GM23338 (cell line): ENCODE measurements around the gene RCVRN. TPM values are rescaled to one million over a fixed set of nuclear protein-coding genes. Genes with fewer than 3 reads are reported as not detected.

ENCODE experiments used
- ATAC-seq: fragments of 200-7000 bp; cut with Tn5 transposase; 3 replicates; pipeline ENCODE4 v1.9.1; 2020
- DNase-seq: peaks from one replicate; pipeline ENCODE4 v3.0.0-alpha.2; 2015; ENCODE audit warnings: low spot score
- H2AFZ ChIP-seq: fragments of 200-600 bp; sonication (generic); 2 replicates; pipeline ENCODE4 v1.8.0; 2016; ENCODE audit warnings: antibody characterized with exemption, mild to moderate bottlenecking, moderate library complexity
- H3F3A ChIP-seq: fragments of 200-600 bp; sonication (generic); replicated peaks from 2 replicates; pipeline ENCODE4 v1.8.0; 2017; ENCODE audit warnings: antibody characterized with exemption, mixed run types, low read depth
- H3K27ac ChIP-seq: fragments of 200-600 bp; sonication (generic); 2 replicates; pipeline ENCODE4 v1.6.1; 2016; ENCODE audit warnings: low read depth
- H3K27me3 ChIP-seq: fragments of 200-600 bp; sonication (generic); 2 replicates; pipeline ENCODE4 v1.8.0; 2016; ENCODE audit warnings: mild to moderate bottlenecking, mixed run types, moderate library complexity; ENCODE audit not compliant: insufficient read depth
- H3K36me3 ChIP-seq: fragments of 200-600 bp; sonication (generic); 2 replicates; pipeline ENCODE4 v1.8.0; 2016; ENCODE audit warnings: mild to moderate bottlenecking; ENCODE audit not compliant: insufficient read depth
- H3K4me1 ChIP-seq: fragments of 200-600 bp; sonication (generic); 2 replicates; pipeline ENCODE4 v1.8.0; 2016; ENCODE audit warnings: mild to moderate bottlenecking, moderate library complexity; ENCODE audit not compliant: insufficient read depth
- H3K4me2 ChIP-seq: fragments of 200-600 bp; sonication (generic); 2 replicates; pipeline ENCODE4 v1.7.1; 2017; ENCODE audit warnings: mixed run types
- H3K4me3 ChIP-seq: fragments of 200-600 bp; sonication (generic); 2 replicates; pipeline ENCODE4 v1.6.1; 2016; ENCODE audit warnings: mixed run types
- H3K79me2 ChIP-seq: fragments of 200-600 bp; sonication (generic); replicated peaks from 2 replicates; pipeline ENCODE4 v1.8.0; 2017; ENCODE audit warnings: mild to moderate bottlenecking; ENCODE audit not compliant: insufficient read depth
- H3K9me2 ChIP-seq: fragments of 200-600 bp; sonication (generic); 2 replicates; pipeline ENCODE4 v1.8.0; 2017; ENCODE audit not compliant: insufficient read depth
- H4K20me1 ChIP-seq: fragments of 200-600 bp; sonication (generic); replicated peaks from 2 replicates; pipeline ENCODE4 v1.8.0; 2017; ENCODE audit warnings: mild to moderate bottlenecking; ENCODE audit not compliant: insufficient read depth
- H3K27ac Mint-ChIP-seq: 2 replicates; pipeline ENCODE4 v1.8.0; 2020; ENCODE audit warnings: inconsistent platforms, mild to moderate bottlenecking, moderate library complexity, mixed read lengths
- H3K27me3 Mint-ChIP-seq: 3 replicates; pipeline ENCODE4 v1.8.0; 2022; ENCODE audit warnings: low read depth, mild to moderate bottlenecking, moderate library complexity, mixed read lengths, inconsistent platforms; ENCODE audit not compliant: insufficient read depth, poor library complexity
- H3K36me3 Mint-ChIP-seq: 3 replicates; pipeline ENCODE4 v1.8.0; 2021; ENCODE audit warnings: low read depth, mild to moderate bottlenecking, inconsistent platforms, moderate library complexity, mixed read lengths
- H3K4me1 Mint-ChIP-seq: 3 replicates; pipeline ENCODE4 v1.8.0; 2020; ENCODE audit warnings: mild to moderate bottlenecking, inconsistent platforms, mixed read lengths
- H3K4me3 Mint-ChIP-seq: 3 replicates; pipeline ENCODE4 v1.8.0; 2021; ENCODE audit warnings: moderate library complexity, mild to moderate bottlenecking, inconsistent platforms, mixed read lengths
- H3K9me3 Mint-ChIP-seq: 3 replicates; pipeline ENCODE4 v1.8.0; 2020; ENCODE audit warnings: moderate library complexity, mild to moderate bottlenecking, inconsistent platforms, mixed read lengths
- CREB1 ChIP-seq: fragments of 250-450 bp; sonication (Bioruptor Pico); IDR thresholded peaks from 2 replicates; pipeline ENCODE4 v1.5.0; 2020; ENCODE audit warnings: low read depth, mild to moderate bottlenecking, moderate library complexity
- EZH2 ChIP-seq: fragments of 200-600 bp; sonication (generic); IDR thresholded peaks from one replicate; pipeline ENCODE4 v1.8.0; 2017; ENCODE audit warnings: antibody characterized with exemption, mild to moderate bottlenecking, low read depth; ENCODE audit not compliant: unreplicated experiment
- JUNB ChIP-seq: IDR thresholded peaks from one replicate; pipeline ENCODE4 v1.6.1; 2016; ENCODE audit warnings: antibody characterized with exemption; ENCODE audit not compliant: unreplicated experiment
- NANOG ChIP-seq: IDR thresholded peaks from 2 replicates; pipeline ENCODE4 v1.6.1; 2016; ENCODE audit warnings: antibody characterized with exemption, borderline replicate concordance
- POLR2AphosphoS5 ChIP-seq: IDR thresholded peaks from 2 replicates; pipeline ENCODE4 v1.6.1; 2016; ENCODE audit warnings: antibody characterized with exemption, low read depth
- STAT1 ChIP-seq: IDR thresholded peaks from one replicate; pipeline ENCODE4 v1.6.1; 2016; ENCODE audit warnings: antibody characterized with exemption; ENCODE audit not compliant: unreplicated experiment
- ZNF331 ChIP-seq: fragments of 250-450 bp; sonication (Bioruptor Pico); IDR thresholded peaks from 2 replicates; pipeline ENCODE4 v1.5.0; 2020; ENCODE audit warnings: low read depth, mild to moderate bottlenecking, moderate library complexity
- polyA plus RNA-seq: library from polyadenylated mRNA; unstranded; fragments of >200 nt; fragmentation: Nextera tagmentation; extraction: Ambion mirVana; gene quantifications from 2 replicates; pipeline ENCODE4 v1.2.1, GENCODE V29; 2016
- total RNA-seq: library from RNA; depleted of rRNA; stranded (reverse); fragments of >200 nt; shearing (Covaris generic); gene quantifications from 2 replicates; pipeline ENCODE4 v1.2.3, GENCODE V29; 2014
- TF ChIP-seq, protein P1 (sequence below): IDR thresholded peaks from 2 replicates; pipeline ENCODE4 v1.6.1; 2016; ENCODE audit warnings: antibody characterized with exemption
- TF ChIP-seq, protein P2 (sequence below): fragments of 250-450 bp; sonication (Bioruptor Pico); IDR thresholded peaks from 2 replicates; pipeline ENCODE4 v1.5.0; 2020; ENCODE audit warnings: mild to moderate bottlenecking, moderate library complexity

The RCVRN gene
- total and polyA plus RNA-seq, 2 experiments from 2014 or later = not detected

DNA sequence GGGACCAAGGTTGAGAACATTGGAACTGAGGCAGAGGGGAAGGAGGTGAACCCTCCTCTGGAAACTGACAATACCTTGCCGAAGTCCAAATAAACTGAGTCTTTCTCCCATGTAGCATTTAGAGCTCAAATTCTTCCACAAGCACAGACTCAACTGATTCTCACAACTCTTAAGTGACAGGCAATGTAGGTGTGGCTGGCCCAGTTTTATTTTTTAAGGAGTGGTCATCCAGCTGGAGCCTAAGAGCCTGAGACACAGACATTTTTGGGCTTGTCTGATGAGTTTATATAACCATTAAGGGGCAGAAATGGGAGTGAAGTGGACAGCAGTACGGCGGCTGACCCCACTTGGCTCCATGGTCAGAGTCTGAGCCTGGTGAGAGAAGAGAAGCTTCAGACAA is 10.8 kb downstream of the RCVRN start:
- Mint-ChIP-seq H3K36me3 (no peaks in the 10 kb centered on the region; the same call in 2 of the 3 replicates), H3K27ac (no peak overlapping the region), H3K9me3 (no peaks in the 10 kb centered on the region), H3K27me3 (peaks cover 9% of the 10 kb centered on the region), H3K4me1 (peaks cover 4% of the 10 kb centered on the region; the same call in 2 of the 3 replicates), H3K4me3 (no peak overlapping the region)
- Histone ChIP-seq H3K36me3 (no peaks in the 10 kb centered on the region; the same call in 1 of the 2 replicates), H3K4me3 (no peak overlapping the region), H3K79me2 (no peaks in the 10 kb centered on the region), H4K20me1 (no peaks in the 10 kb centered on the region), H3K9me2 (no peaks in the 10 kb centered on the region), H3K4me2 (no peak overlapping the region), H3K27ac (no peak overlapping the region), H3F3A (no peaks in the 10 kb centered on the region), H2AFZ (no peak overlapping the region), H3K4me1 (no peaks in the 10 kb centered on the region), H3K27me3 (no peaks in the 10 kb centered on the region)
- TF ChIP-seq, protein P1, sequence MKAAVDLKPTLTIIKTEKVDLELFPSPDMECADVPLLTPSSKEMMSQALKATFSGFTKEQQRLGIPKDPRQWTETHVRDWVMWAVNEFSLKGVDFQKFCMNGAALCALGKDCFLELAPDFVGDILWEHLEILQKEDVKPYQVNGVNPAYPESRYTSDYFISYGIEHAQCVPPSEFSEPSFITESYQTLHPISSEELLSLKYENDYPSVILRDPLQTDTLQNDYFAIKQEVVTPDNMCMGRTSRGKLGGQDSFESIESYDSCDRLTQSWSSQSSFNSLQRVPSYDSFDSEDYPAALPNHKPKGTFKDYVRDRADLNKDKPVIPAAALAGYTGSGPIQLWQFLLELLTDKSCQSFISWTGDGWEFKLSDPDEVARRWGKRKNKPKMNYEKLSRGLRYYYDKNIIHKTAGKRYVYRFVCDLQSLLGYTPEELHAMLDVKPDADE = no peak
- TF ChIP-seq CREB1 (CRISPR knock-in tag) (no peak), JUNB (no peak), EZH2 (no peak), ZNF331 (CRISPR knock-in tag) (no peak), STAT1 (no peak), NANOG (no peak), POLR2AphosphoS5 (no peak)
- TF ChIP-seq, protein P2, sequence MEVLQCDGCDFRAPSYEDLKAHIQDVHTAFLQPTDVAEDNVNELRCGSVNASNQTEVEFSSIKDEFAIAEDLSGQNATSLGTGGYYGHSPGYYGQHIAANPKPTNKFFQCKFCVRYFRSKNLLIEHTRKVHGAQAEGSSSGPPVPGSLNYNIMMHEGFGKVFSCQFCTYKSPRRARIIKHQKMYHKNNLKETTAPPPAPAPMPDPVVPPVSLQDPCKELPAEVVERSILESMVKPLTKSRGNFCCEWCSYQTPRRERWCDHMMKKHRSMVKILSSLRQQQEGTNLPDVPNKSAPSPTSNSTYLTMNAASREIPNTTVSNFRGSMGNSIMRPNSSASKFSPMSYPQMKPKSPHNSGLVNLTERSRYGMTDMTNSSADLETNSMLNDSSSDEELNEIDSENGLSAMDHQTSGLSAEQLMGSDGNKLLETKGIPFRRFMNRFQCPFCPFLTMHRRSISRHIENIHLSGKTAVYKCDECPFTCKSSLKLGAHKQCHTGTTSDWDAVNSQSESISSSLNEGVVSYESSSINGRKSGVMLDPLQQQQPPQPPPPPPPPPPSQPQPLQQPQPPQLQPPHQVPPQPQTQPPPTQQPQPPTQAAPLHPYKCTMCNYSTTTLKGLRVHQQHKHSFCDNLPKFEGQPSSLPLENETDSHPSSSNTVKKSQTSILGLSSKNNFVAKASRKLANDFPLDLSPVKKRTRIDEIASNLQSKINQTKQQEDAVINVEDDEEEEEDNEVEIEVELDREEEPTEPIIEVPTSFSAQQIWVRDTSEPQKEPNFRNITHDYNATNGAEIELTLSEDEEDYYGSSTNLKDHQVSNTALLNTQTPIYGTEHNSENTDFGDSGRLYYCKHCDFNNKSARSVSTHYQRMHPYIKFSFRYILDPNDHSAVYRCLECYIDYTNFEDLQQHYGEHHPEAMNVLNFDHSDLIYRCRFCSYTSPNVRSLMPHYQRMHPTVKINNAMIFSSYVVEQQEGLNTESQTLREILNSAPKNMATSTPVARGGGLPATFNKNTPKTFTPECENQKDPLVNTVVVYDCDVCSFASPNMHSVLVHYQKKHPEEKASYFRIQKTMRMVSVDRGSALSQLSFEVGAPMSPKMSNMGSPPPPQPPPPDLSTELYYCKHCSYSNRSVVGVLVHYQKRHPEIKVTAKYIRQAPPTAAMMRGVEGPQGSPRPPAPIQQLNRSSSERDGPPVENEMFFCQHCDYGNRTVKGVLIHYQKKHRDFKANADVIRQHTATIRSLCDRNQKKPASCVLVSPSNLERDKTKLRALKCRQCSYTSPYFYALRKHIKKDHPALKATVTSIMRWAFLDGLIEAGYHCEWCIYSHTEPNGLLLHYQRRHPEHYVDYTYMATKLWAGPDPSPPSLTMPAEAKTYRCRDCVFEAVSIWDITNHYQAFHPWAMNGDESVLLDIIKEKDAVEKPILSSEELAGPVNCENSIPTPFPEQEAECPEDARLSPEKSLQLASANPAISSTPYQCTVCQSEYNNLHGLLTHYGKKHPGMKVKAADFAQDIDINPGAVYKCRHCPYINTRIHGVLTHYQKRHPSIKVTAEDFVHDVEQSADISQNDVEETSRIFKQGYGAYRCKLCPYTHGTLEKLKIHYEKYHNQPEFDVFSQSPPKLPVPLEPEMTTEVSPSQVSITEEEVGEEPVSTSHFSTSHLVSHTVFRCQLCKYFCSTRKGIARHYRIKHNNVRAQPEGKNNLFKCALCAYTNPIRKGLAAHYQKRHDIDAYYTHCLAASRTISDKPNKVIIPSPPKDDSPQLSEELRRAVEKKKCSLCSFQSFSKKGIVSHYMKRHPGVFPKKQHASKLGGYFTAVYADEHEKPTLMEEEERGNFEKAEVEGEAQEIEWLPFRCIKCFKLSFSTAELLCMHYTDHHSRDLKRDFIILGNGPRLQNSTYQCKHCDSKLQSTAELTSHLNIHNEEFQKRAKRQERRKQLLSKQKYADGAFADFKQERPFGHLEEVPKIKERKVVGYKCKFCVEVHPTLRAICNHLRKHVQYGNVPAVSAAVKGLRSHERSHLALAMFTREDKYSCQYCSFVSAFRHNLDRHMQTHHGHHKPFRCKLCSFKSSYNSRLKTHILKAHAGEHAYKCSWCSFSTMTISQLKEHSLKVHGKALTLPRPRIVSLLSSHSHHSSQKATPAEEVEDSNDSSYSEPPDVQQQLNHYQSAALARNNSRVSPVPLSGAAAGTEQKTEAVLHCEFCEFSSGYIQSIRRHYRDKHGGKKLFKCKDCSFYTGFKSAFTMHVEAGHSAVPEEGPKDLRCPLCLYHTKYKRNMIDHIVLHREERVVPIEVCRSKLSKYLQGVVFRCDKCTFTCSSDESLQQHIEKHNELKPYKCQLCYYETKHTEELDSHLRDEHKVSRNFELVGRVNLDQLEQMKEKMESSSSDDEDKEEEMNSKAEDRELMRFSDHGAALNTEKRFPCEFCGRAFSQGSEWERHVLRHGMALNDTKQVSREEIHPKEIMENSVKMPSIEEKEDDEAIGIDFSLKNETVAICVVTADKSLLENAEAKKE (CRISPR knock-in tag) = no peak
- no peak for ATAC-seq
- DNase-seq = no peak
